Astrocyte (in vitro differentiated cells and primary cell): Measurements from ENCODE around the gene CDH24.

Experiments used
- CTCF ChIP-seq: IDR thresholded peaks from 2 replicates; pipeline ENCODE4 v1.5.1; 2011; ENCODE audit warnings: low read depth, mild to moderate bottlenecking, inconsistent platforms, low read length, moderate library complexity; ENCODE audit not compliant: insufficient read depth
- EZH2 ChIP-seq: IDR thresholded peaks from 2 replicates; pipeline ENCODE4 v1.6.1; 2012; ENCODE audit warnings: mild to moderate bottlenecking, low read length, inconsistent platforms; ENCODE audit not compliant: insufficient read depth

- no peak for TF ChIP-seq EZH2
- no peak for TF ChIP-seq CTCF
Observed at GRCh38 chr14:23023022-23023794, 34.1 kb downstream of the CDH24 start.
